Epithelial cell of esophagus (primary cell): ENCODE data around the gene STRIP1.

Experiments
- DNase-seq: peaks from one replicate; pipeline ENCODE4 v3.0.0; 2010; ENCODE audit warnings: low read depth
- H3K4me3 ChIP-seq: 2 replicates; pipeline ENCODE4 v1.5.1; 2011; ENCODE audit warnings: mild to moderate bottlenecking, low read length, control low read depth
- CTCF ChIP-seq: IDR thresholded peaks from 2 replicates; pipeline ENCODE4 v1.5.1; 2011; ENCODE audit warnings: low read depth, mild to moderate bottlenecking, low read length, control low read depth, inconsistent platforms; ENCODE audit not compliant: insufficient read depth; ENCODE audit errors: missing control alignments

STRIP1 gene

GRCh38 chr1:110034451-110035235 lies at the start of gene STRIP1:
Gene STRIP1, plus strand, starts transcription at chr1:110034624. Its CDS starts 14 bp downstream, at chr1:110034638.
- DNase-seq = peak; percentile 97
- TF ChIP-seq CTCF = no peak
- H3K4me3 ChIP-seq = peak within 1 kb of the TSS; percentile 77

- no peak for DNase-seq
- no peak for TF ChIP-seq CTCF
- peak overlapping the region; percentile 79 for H3K4me3 ChIP-seq
Observed at GRCh38 chr1:109985247-109986053, 49.0 kb upstream of the STRIP1 start.

- H3K4me3 ChIP-seq = peak overlapping the region; percentile 79
- no peak for TF ChIP-seq CTCF
- no peak for DNase-seq
Observed at GRCh38 chr1:109986054-109986444, 48.4 kb upstream of the STRIP1 start.

GRCh38 chr1:109988349-109988914 lies 46.0 kb upstream of the STRIP1 start:
- no peak for TF ChIP-seq CTCF
- no peak overlapping the region for H3K4me3 ChIP-seq
- no peak for DNase-seq

GRCh38 chr1:109989506-109990301 lies 44.7 kb upstream of the STRIP1 start:
- no peak for DNase-seq
- no peak overlapping the region for H3K4me3 ChIP-seq
- no peak for TF ChIP-seq CTCF

- no peak for DNase-seq
- TF ChIP-seq CTCF = no peak
- no peak overlapping the region for H3K4me3 ChIP-seq
Observed at GRCh38 chr1:109990302-109990653, 44.1 kb upstream of the STRIP1 start.
